Smooth muscle cell (in vitro differentiated cells): Measurements from ENCODE around the gene AHI1. TPM values are rescaled to one million over a fixed set of nuclear protein-coding genes. Genes with fewer than 3 reads are reported as not detected.

Experiments used
- DNase-seq: peaks from one replicate; lab custom pipeline; 2025; ENCODE audit not compliant: unreplicated experiment; lab: John Stamatoyannopoulos, UW
- H2AFZ ChIP-seq: fragments of 200-600 bp; sonication (generic); 2 replicates; pipeline ENCODE4 v1.6.0; 2016; ENCODE audit warnings: antibody characterized with exemption, low read depth, mild to moderate bottlenecking
- H3F3A ChIP-seq: fragments of 200-600 bp; sonication (generic); 2 replicates; pipeline ENCODE4 v1.6.0; 2017; ENCODE audit warnings: antibody characterized with exemption, low read depth
- H3K27ac ChIP-seq: fragments of 200-600 bp; sonication (generic); 2 replicates; pipeline ENCODE4 v1.5.1; 2016; ENCODE audit warnings: low read depth, mild to moderate bottlenecking
- H3K27me3 ChIP-seq: fragments of 200-600 bp; sonication (generic); 2 replicates; pipeline ENCODE4 v1.6.1; 2016; ENCODE audit warnings: low read depth, mild to moderate bottlenecking
- H3K36me3 ChIP-seq: fragments of 200-600 bp; sonication (generic); 2 replicates; pipeline ENCODE4 v1.5.1; 2016; ENCODE audit warnings: low read depth
- H3K4me1 ChIP-seq: fragments of 200-600 bp; sonication (generic); 2 replicates; pipeline ENCODE4 v1.5.1; 2016; ENCODE audit warnings: low read depth
- H3K4me2 ChIP-seq: fragments of 200-600 bp; sonication (generic); 2 replicates; pipeline ENCODE4 v1.6.0; 2016; ENCODE audit warnings: mild to moderate bottlenecking
- H3K4me3 ChIP-seq: fragments of 200-600 bp; sonication (generic); 2 replicates; pipeline ENCODE4 v1.5.1; 2016; ENCODE audit warnings: mild to moderate bottlenecking
- H3K79me2 ChIP-seq: fragments of 200-600 bp; sonication (generic); 2 replicates; pipeline ENCODE4 v1.6.0; 2016; ENCODE audit warnings: low read depth, mild to moderate bottlenecking
- H3K9ac ChIP-seq: fragments of 200-600 bp; sonication (generic); 2 replicates; pipeline ENCODE4 v1.6.0; 2016; ENCODE audit warnings: low read depth
- H3K9me3 ChIP-seq: fragments of 200-600 bp; sonication (generic); replicated peaks from 2 replicates; pipeline ENCODE4 v1.5.1; 2016; ENCODE audit warnings: low read depth
- H4K20me1 ChIP-seq: fragments of 200-600 bp; sonication (generic); 2 replicates; pipeline ENCODE4 v1.6.0; 2016; ENCODE audit warnings: low read depth
- WGBS: methylation state at CpG from one replicate; pipeline ENCODE4 v1.1.7; 2016; ENCODE audit warnings: low lambda C conversion rate; 5-methylcytosine and 5-hydroxymethylcytosine counted together
- microRNA-seq: library from miRNA; unstranded; fragments of <30 nt; microRNA quantifications from one replicate; pipeline ENCODE4, GENCODE V29; 2016; ENCODE audit warnings: borderline number of aligned reads
- polyA plus RNA-seq: library from polyadenylated mRNA; unstranded; fragments of >200 nt; fragmentation: Nextera tagmentation; extraction: Ambion mirVana; gene quantifications from 2 replicates; pipeline ENCODE4 v1.2.1, GENCODE V29; 2016
- small RNA-seq: library from RNA; depleted of rRNA; stranded (forward); fragments of <200 nt; gene quantifications from one replicate; pipeline ENCODE3, GENCODE V24; 2014
- total RNA-seq: library from RNA; depleted of rRNA; stranded (reverse); fragments of >200 nt; gene quantifications from 2 replicates; pipeline ENCODE4 v1.2.3, GENCODE V29; 2014
- TF ChIP-seq, protein P1 (sequence below): fragments of 200-600 bp; sonication (generic); IDR thresholded peaks from 2 replicates; pipeline ENCODE4 v1.5.1; 2017; ENCODE audit warnings: borderline replicate concordance, mild to moderate bottlenecking, antibody characterized with exemption; ENCODE audit not compliant: insufficient read depth, poor library complexity, severe bottlenecking

Gene AHI1
- total and polyA plus RNA-seq, 2 experiments from 2014 or later = 16.0 to 18.8 TPM

GRCh38 chr6:135233686-135234491 is 263.7 kb downstream of the AHI1 start:
- Histone ChIP-seq H3K36me3 (no peaks in the 10 kb centered on the region), H3K4me1 (no peaks in the 10 kb centered on the region), H3K79me2 (no peaks in the 10 kb centered on the region), H3K9ac (no peak overlapping the region), H3K9me3 (no peaks in the 10 kb centered on the region), H3K27ac (no peak overlapping the region), H2AFZ (no peak overlapping the region), H3K4me2 (no peak overlapping the region), H4K20me1 (no peaks in the 10 kb centered on the region), H3K4me3 (no peak overlapping the region), H3K27me3 (no peaks in the 10 kb centered on the region), H3F3A (no peaks in the 10 kb centered on the region)
- TF ChIP-seq, protein P1, sequence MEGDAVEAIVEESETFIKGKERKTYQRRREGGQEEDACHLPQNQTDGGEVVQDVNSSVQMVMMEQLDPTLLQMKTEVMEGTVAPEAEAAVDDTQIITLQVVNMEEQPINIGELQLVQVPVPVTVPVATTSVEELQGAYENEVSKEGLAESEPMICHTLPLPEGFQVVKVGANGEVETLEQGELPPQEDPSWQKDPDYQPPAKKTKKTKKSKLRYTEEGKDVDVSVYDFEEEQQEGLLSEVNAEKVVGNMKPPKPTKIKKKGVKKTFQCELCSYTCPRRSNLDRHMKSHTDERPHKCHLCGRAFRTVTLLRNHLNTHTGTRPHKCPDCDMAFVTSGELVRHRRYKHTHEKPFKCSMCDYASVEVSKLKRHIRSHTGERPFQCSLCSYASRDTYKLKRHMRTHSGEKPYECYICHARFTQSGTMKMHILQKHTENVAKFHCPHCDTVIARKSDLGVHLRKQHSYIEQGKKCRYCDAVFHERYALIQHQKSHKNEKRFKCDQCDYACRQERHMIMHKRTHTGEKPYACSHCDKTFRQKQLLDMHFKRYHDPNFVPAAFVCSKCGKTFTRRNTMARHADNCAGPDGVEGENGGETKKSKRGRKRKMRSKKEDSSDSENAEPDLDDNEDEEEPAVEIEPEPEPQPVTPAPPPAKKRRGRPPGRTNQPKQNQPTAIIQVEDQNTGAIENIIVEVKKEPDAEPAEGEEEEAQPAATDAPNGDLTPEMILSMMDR = no peak
- no peak for DNase-seq
- WGBS = 85% methylated on average over 5 of the region's 5 CpGs

Small RNA genes lying within 50 kb of the gene (microRNA-seq; reads per million reads assigned to microRNA genes)
- gene MIR548A2 = not detected

Small RNA genes lying within 50 kb of the gene (small RNA-seq; reads per million reads assigned to genes)
- gene MIR548A2 (not detected), gene RF00019 (not detected)
